HG03571 (cell line): ENCODE measurements around the gene A2ML1.
"Not testable (repeated sequence)": the region's sequence is repeated elsewhere in the genome, so short reads cannot be mapped to it uniquely, and the experiment has no call there.

ENCODE experiments used
- ATAC-seq: cut with Tn5 transposase; IDR thresholded peaks from one replicate; pipeline ENCODE4 v1.9.1; 2021; ENCODE audit not compliant: unreplicated experiment

The A2ML1 gene

DNA sequence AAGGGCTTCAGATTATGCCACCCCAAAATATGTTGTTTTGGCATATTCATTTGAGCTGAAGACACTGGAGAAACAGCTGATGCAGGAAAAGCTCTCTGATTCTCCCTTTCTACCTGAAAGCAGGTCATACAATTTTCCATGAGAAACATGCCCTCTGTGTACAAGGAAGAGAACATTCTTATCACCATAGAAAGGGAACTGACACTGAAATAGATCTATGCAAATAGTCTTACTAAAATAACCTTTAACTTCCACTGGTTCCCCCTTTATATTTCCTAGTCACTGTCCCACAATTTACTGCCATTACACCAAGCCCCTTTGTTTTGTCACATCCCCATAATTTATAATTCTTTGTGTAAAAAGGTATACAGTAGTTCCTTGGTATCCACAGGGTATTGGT is 82.2 kb downstream of the A2ML1 start:
- no peak for ATAC-seq

- ATAC-seq, result no peak
Measured at GRCh38 chr12:8905546-8905945, 83.1 kb downstream of the A2ML1 start.

- ATAC-seq, result no peak
Measured at GRCh38 chr12:8906266-8907180, 84.1 kb downstream of the A2ML1 start.

DNA sequence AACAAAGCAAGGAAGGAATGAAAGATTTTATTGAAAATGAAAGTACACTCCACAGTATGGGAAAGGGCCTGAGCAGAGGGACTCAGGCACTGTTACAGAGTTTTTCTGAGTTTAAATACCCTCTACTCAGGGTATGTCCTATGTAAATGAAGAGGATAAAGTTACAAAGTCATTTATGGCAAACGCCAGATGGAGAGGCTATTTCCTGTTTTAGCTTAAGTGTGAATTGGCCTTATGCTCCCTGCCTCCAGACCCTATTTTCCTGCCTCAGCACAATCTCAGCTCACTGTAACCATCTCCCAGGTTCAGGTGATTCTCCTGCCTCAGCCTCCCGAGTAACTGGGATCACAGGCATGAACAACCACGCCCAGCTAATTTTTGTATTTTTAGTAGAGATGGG is 85.1 kb downstream of the A2ML1 start:
- ATAC-seq, result no peak

DNA sequence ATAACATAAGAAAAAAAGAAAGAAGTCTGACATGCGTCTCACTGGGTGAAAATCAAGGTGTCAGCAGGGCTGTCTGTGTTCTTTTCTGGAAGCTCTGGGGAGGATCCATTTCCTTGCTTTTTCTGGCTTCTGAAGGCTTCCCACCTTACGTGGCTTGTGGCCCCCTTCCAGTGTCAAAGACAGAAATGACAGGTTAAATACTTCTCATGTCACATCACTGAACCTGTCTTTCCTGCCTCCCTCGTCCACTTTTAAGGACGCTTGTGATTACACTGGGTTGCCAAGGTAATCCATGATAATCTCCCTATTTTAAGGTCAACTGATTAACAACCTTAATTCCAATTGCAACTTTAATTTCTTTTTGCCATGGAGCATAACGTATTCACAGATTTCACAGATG is 87.3 kb downstream of the A2ML1 start:
- no peak for ATAC-seq

DNA sequence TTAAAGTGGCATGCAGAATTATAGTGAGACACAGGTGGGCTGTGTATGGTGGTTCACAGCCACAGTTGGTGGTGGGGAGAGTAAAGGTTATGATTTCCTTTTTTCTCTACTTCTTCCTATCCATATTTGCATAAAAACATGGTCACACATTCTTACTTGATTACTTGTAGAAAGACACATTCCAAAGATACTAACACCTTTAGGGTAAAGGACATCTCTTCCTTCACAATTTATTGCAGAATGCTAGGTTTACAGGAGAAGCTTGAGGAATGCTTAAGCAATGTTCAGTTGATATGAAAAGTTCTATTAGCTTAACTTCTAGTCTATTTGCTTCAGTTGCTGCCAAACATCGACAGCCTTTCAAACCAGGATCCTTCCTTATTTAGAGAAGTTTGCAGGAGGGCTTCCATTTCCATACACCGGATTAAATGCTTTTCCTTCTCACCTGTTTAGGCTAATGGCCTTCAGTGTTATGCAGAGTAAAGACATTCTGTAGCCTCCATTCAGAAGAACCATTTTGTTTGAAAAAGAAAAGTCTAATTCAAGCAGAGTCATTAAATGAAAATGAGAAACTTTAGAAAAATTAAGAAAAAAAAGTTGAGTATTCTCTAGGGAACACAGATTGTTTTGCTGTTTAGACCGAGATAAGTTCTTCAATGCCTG is 89.3 kb downstream of the A2ML1 start:
- ATAC-seq, result no peak

GRCh38 chr12:8912914-8913313 is 90.5 kb downstream of the A2ML1 start:
- ATAC-seq, result no peak

DNA sequence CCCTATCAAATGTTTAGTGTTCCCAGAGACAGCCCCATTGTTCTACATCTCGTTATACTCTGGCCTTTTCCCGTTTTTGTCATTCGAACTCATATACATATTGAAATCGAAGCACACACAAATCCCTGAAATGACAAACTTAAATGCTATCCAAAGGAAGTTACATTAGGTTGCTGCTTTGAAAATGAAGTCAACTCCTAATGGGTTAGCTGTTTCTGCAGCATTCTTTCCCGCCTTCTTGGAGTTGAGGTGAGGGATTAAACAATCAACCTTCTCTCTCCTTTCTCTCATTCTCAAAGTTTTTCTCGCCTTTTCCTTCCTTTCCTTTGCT is 91.2 kb downstream of the A2ML1 start:
- ATAC-seq, result no peak

GRCh38 chr12:8914033-8914715 is 91.8 kb downstream of the A2ML1 start, which contains the start of gene PHC1:
Gene PHC1 (plus strand): TSS chr12:8914509. CDS start chr12:8917678, 3,169 bp downstream.
- ATAC-seq, result peak; percentile 58

GRCh38 chr12:8914716-8915526 is 92.5 kb downstream of the A2ML1 start:
- peak; percentile 75 for ATAC-seq

DNA sequence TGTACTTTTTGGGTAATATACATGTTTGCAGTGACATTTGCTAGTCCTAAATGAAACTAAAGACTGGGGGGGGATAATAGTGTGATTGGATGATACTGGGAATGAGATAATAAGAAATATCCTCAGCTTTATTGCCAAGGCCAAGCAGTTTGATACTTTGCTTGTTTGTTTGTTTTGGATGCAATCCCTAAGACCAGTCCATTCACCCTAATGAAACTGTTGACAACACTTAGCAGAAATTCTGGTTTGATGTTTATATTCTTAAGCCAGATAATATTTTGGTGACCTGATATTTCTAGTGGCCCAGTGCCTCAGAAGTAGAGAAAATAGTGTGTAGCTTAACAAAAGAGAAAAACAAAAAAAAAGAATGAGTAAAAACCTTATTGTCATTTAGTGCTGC is 93.7 kb downstream of the A2ML1 start:
- ATAC-seq, result no peak

DNA sequence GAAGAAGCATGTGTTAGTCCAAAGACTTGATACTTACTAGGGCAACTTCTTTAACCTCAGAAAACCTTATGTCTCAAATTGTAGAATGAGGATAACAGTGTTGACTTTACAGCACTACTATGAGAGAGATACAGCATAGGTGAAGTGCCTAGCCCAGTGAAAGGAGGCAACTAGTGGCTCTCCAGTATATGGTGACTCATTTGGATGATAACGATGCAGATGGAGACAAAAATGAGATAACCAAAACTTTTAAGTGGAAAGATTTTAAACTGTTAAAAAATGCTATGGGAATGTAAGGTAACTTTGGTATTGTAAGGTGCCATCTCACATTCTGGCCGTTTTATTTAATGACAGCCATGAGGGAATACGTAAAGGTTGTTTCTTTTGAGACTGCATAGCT is 94.6 kb downstream of the A2ML1 start:
- no peak for ATAC-seq

GRCh38 chr12:8917751-8918150 is 95.3 kb downstream of the A2ML1 start:
- no peak for ATAC-seq

DNA sequence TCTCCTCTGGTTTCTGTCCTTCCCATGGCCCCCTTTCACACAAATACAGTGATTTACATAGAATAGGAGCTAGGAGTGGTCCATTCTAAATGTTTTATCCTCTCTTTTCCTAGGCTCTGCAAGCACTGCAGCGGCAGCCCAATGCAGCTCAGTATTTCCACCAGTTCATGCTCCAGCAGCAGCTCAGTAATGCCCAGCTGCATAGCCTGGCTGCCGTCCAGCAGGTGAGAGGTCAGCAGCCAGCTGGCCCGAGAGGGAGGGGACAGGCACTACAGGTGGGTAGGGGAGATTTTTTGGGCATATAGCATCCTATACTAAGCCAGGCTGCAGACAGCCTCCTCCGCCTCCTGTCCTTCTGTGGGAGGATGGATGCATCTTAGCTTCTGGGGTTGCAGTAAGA is 97.2 kb downstream of the A2ML1 start:
- ATAC-seq, result not testable (repeated sequence)

- ATAC-seq, result no peak
Measured at GRCh38 chr12:8922544-8922943, 100.1 kb downstream of the A2ML1 start.
